H9 (cell line): ENCODE data around the gene PRR23E. TPM values are rescaled to one million over a fixed set of nuclear protein-coding genes. Genes with fewer than 3 reads are reported as not detected.

Experiments used
- DNase-seq: peaks from one replicate; pipeline ENCODE4 v3.0.0-alpha.2; 2017
- H2AFZ ChIP-seq: one replicate; pipeline ENCODE4 v1.6.1; 2013; ENCODE audit warnings: mild to moderate bottlenecking, low read length, control low read depth, moderate library complexity
- H2AK5ac ChIP-seq: 2 replicates; pipeline ENCODE4 v1.6.1; 2013; ENCODE audit warnings: low read length, control low read depth, mixed read lengths; ENCODE audit not compliant: insufficient read length
- H2BK120ac ChIP-seq: one replicate; pipeline ENCODE4 v1.6.1; 2013; ENCODE audit warnings: low read depth, mild to moderate bottlenecking, low read length, control low read depth, inconsistent platforms; ENCODE audit not compliant: poor library complexity, severe bottlenecking
- H2BK12ac ChIP-seq: 2 replicates; pipeline ENCODE4 v1.6.1; 2013; ENCODE audit warnings: low read length, control low read depth, mixed read lengths, low read depth; ENCODE audit not compliant: insufficient read length
- H2BK15ac ChIP-seq: 2 replicates; pipeline ENCODE4 v1.6.1; 2013; ENCODE audit warnings: low read depth, low read length, control low read depth
- H2BK20ac ChIP-seq: one replicate; pipeline ENCODE4 v1.6.1; 2013; ENCODE audit warnings: low read depth, mild to moderate bottlenecking, low read length, control low read depth, inconsistent platforms; ENCODE audit not compliant: poor library complexity, severe bottlenecking
- H2BK5ac ChIP-seq: 2 replicates; pipeline ENCODE4 v1.6.1; 2013; ENCODE audit warnings: low read length, control low read depth, mixed read lengths; ENCODE audit not compliant: insufficient read length
- H3K14ac ChIP-seq: 2 replicates; pipeline ENCODE4 v1.6.1; 2013; ENCODE audit warnings: low read length, control low read depth; ENCODE audit not compliant: insufficient read depth
- H3K18ac ChIP-seq: 2 replicates; pipeline ENCODE4 v1.6.1; 2013; ENCODE audit warnings: low read depth, mild to moderate bottlenecking, mixed read lengths, low read length, control low read depth; ENCODE audit not compliant: insufficient read length
- H3K23ac ChIP-seq: 2 replicates; pipeline ENCODE4 v1.6.1; 2013; ENCODE audit warnings: low read length, control low read depth, mixed read lengths, low read depth; ENCODE audit not compliant: insufficient read length
- H3K23me2 ChIP-seq: 2 replicates; pipeline ENCODE4 v1.6.1; 2013; ENCODE audit warnings: low read depth, mild to moderate bottlenecking, mixed read lengths, low read length, control low read depth; ENCODE audit not compliant: insufficient read length, poor library complexity, severe bottlenecking
- H3K27ac ChIP-seq: 2 replicates; pipeline ENCODE4 v1.5.1; 2013; ENCODE audit warnings: low read length, control low read depth, mixed read lengths, low read depth; ENCODE audit not compliant: insufficient read length
- H3K27me3 ChIP-seq: 2 replicates; pipeline ENCODE4 v1.6.1; 2013; ENCODE audit warnings: low read length, control low read depth, inconsistent platforms; ENCODE audit not compliant: insufficient read depth
- H3K4ac ChIP-seq: 2 replicates; pipeline ENCODE4 v1.6.1; 2013; ENCODE audit warnings: low read depth, mild to moderate bottlenecking, control low read depth, inconsistent platforms, low read length, moderate library complexity
- H3K4me1 ChIP-seq: 2 replicates; pipeline ENCODE4 v1.6.1; 2013; ENCODE audit warnings: low read length, control low read depth, inconsistent platforms; ENCODE audit not compliant: insufficient read depth
- H3K4me2 ChIP-seq: 2 replicates; pipeline ENCODE4 v1.6.1; 2013; ENCODE audit warnings: low read length, control low read depth, mixed read lengths; ENCODE audit not compliant: insufficient read length, insufficient read depth
- H3K56ac ChIP-seq: 2 replicates; pipeline ENCODE4 v1.6.1; 2013; ENCODE audit warnings: low read depth, mild to moderate bottlenecking, mixed read lengths, low read length, control low read depth; ENCODE audit not compliant: insufficient read length
- H3K79me1 ChIP-seq: 2 replicates; pipeline ENCODE4 v1.6.1; 2013; ENCODE audit warnings: low read depth, mild to moderate bottlenecking, moderate library complexity, low read length, control low read depth, inconsistent platforms; ENCODE audit not compliant: insufficient read depth, poor library complexity, severe bottlenecking
- H3K79me2 ChIP-seq: 2 replicates; pipeline ENCODE4 v1.6.1; 2013; ENCODE audit warnings: low read length, control low read depth, inconsistent platforms; ENCODE audit not compliant: insufficient read depth
- H3K9ac ChIP-seq: 2 replicates; pipeline ENCODE4 v1.6.1; 2013; ENCODE audit warnings: low read length, control low read depth, mixed read lengths; ENCODE audit not compliant: insufficient read length; ENCODE audit errors: extremely low read depth
- H3K9me3 ChIP-seq: one replicate; pipeline ENCODE4 v1.6.1; 2013; ENCODE audit warnings: low read depth, low read length, inconsistent platforms; ENCODE audit not compliant: control insufficient read depth
- H3T11ph ChIP-seq: one replicate; pipeline ENCODE4 v1.6.1; 2013; ENCODE audit warnings: mild to moderate bottlenecking, low read length, control low read depth, inconsistent platforms
- H4K20me1 ChIP-seq: one replicate; pipeline ENCODE4 v1.6.1; 2013; ENCODE audit not compliant: control insufficient read depth, insufficient read length, insufficient read depth
- H4K5ac ChIP-seq: 2 replicates; pipeline ENCODE4 v1.6.1; 2013; ENCODE audit warnings: low read depth, mild to moderate bottlenecking, mixed read lengths, low read length, control low read depth; ENCODE audit not compliant: insufficient read length
- H4K8ac ChIP-seq: replicated peaks from 2 replicates; pipeline ENCODE4 v1.6.1; 2013; ENCODE audit warnings: low read length, control low read depth, mixed read lengths, low read depth; ENCODE audit not compliant: insufficient read length
- H4K91ac ChIP-seq: 2 replicates; pipeline ENCODE4 v1.6.1; 2013; ENCODE audit warnings: low read depth, mild to moderate bottlenecking, moderate library complexity, mixed read lengths, low read length, control low read depth; ENCODE audit not compliant: insufficient read length
- H3K27ac Mint-ChIP-seq, 3 experiments: 2 replicates in 2 of 3; 3 replicates in 1 of 3; pipeline ENCODE4 v1.8.0; 2020 to 2021; ENCODE audit warnings: mixed read lengths in 3 of 3, mild to moderate bottlenecking in 1 of 3, moderate library complexity in 1 of 3
- H3K27me3 Mint-ChIP-seq: 2 replicates; pipeline ENCODE4 v1.8.0; 2021; ENCODE audit warnings: low read depth, mild to moderate bottlenecking, moderate library complexity, mixed read lengths
- H3K36me3 Mint-ChIP-seq, 3 experiments: 2 replicates in 2 of 3; 3 replicates in 1 of 3; pipeline ENCODE4 v1.8.0; 2020 to 2021; ENCODE audit warnings: low read depth in 3 of 3, mixed read lengths in 3 of 3; ENCODE audit not compliant: insufficient read depth in 1 of 3
- H3K4me1 Mint-ChIP-seq, 2 experiments: 2 replicates each; pipeline ENCODE4 v1.8.0; 2020; ENCODE audit warnings: mixed read lengths in 2 of 2
- H3K4me3 Mint-ChIP-seq, 2 experiments: 2 replicates in 1 of 2; 3 replicates in 1 of 2; pipeline ENCODE4 v1.8.0; 2020 to 2021; ENCODE audit warnings: mild to moderate bottlenecking in 2 of 2, mixed read lengths in 2 of 2, moderate library complexity in 1 of 2
- H3K9me3 Mint-ChIP-seq, 2 experiments: 2 replicates in 1 of 2; 3 replicates in 1 of 2; pipeline ENCODE4 v1.8.0; 2020; ENCODE audit warnings: mild to moderate bottlenecking in 2 of 2, mixed read lengths in 2 of 2, moderate library complexity in 1 of 2
- WGBS: extraction: QIAGEN DNeasy Blood & Tissue Kit; methylation state at CpG from one replicate; pipeline ENCODE4 v1.1.7; 2013; ENCODE audit warnings: missing lambda C conversion rate, low lambda C conversion rate, mixed read lengths; ENCODE audit not compliant: insufficient read length; ENCODE audit errors: extremely low coverage; 5-methylcytosine and 5-hydroxymethylcytosine counted together
- total RNA-seq: library from RNA; stranded (reverse); gene quantifications from 2 replicates; pipeline ENCODE4 v1.2.1, GENCODE V29; 2021
- TF ChIP-seq, protein P1 (sequence below): fragments of 200-600 bp; sonication (generic); conservative IDR thresholded peaks from 3 replicates; pipeline ENCODE4 v1.8.0; 2021; ENCODE audit warnings: antibody characterized with exemption, mild to moderate bottlenecking

The PRR23E gene
- total RNA-seq, 1 experiment from 2014 or later, result not detected

DNA sequence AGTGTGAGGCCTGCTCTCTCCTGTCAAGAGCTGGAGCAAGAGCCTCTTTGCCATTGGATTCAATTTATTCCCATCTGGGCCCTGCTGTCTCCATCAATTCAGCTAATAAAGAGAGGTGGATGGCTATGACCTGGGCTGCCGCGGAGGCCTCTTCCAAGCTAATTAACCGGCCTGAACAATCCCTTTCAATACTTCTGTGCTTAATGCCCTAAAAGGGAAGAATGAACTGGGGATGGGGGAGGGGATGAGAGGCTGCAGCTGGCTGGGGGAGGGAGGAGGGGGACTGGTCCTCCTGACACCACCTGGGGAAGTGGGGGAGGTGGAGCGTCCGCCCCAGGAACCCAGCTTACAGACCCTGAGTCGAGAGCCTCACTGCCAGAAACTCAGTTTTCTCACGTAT, 33.4 kb upstream of the PRR23E start:
- WGBS, result no CpG with 5 or more reads among the region's 7 CpGs
- H3K9me3 Mint-ChIP-seq, result no peaks in the 10 kb centered on the region
- H3K4ac ChIP-seq, result no peak overlapping the region
- no peak overlapping the region for H3T11ph ChIP-seq
- H3K79me2 ChIP-seq, result no peaks in the 10 kb centered on the region
- no peak overlapping the region for H4K91ac ChIP-seq
- no peak overlapping the region for H2BK5ac ChIP-seq
- H2BK20ac ChIP-seq, result no peak overlapping the region
- peaks cover 3% of the 10 kb centered on the region; the same call in 1 of the 2 replicates for H3K4me1 ChIP-seq
- no peak overlapping the region for H3K23ac ChIP-seq
- H3K14ac ChIP-seq, result no peak overlapping the region
- TF ChIP-seq, protein P1, sequence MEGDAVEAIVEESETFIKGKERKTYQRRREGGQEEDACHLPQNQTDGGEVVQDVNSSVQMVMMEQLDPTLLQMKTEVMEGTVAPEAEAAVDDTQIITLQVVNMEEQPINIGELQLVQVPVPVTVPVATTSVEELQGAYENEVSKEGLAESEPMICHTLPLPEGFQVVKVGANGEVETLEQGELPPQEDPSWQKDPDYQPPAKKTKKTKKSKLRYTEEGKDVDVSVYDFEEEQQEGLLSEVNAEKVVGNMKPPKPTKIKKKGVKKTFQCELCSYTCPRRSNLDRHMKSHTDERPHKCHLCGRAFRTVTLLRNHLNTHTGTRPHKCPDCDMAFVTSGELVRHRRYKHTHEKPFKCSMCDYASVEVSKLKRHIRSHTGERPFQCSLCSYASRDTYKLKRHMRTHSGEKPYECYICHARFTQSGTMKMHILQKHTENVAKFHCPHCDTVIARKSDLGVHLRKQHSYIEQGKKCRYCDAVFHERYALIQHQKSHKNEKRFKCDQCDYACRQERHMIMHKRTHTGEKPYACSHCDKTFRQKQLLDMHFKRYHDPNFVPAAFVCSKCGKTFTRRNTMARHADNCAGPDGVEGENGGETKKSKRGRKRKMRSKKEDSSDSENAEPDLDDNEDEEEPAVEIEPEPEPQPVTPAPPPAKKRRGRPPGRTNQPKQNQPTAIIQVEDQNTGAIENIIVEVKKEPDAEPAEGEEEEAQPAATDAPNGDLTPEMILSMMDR, result no peak
- no peaks in the 10 kb centered on the region for H4K20me1 ChIP-seq
- H3K4me3 Mint-ChIP-seq, result no peak overlapping the region
- peaks cover 10 to 11% of the 10 kb centered on the region in 2 experiments for H3K4me1 Mint-ChIP-seq
- H3K27me3 ChIP-seq, result no peaks in the 10 kb centered on the region
- H4K8ac ChIP-seq, result no peak overlapping the region
- H3K4me2 ChIP-seq, result no peak overlapping the region
- H3K79me1 ChIP-seq, result no peaks in the 10 kb centered on the region
- no peak overlapping the region for H3K27ac ChIP-seq
- H3K9ac ChIP-seq, result no peak overlapping the region
- no peak overlapping the region for H2AFZ ChIP-seq
- H3K56ac ChIP-seq, result no peak overlapping the region
- H3K9me3 ChIP-seq, result no peaks in the 10 kb centered on the region
- no peak for DNase-seq
- no peak overlapping the region for H2BK120ac ChIP-seq
- no peaks in the 10 kb centered on the region for H3K36me3 Mint-ChIP-seq
- no peak overlapping the region for H2BK12ac ChIP-seq
- H4K5ac ChIP-seq, result no peak overlapping the region
- H3K23me2 ChIP-seq, result no peaks in the 10 kb centered on the region
- no peak overlapping the region for H3K18ac ChIP-seq
- no peak overlapping the region for H2AK5ac ChIP-seq
- peaks cover 9% of the 10 kb centered on the region for H3K27me3 Mint-ChIP-seq
- no peak overlapping the region for H2BK15ac ChIP-seq
- H3K27ac Mint-ChIP-seq, result no peak overlapping the region
